ENCODE data around the gene CDKAL1. TPM values are rescaled to one million over a fixed set of nuclear protein-coding genes. Genes with fewer than 3 reads are reported as not detected.

The CDKAL1 gene
- 10 to 100 TPM in 5 of 6 experiments, 1 to 10 TPM in 1; 9.2 to 14.3 (median 11.9) TPM for total RNA-seq (2021; fragmentation: NEBNext Ultra II Directional; extraction: Animal tissue kit (Norgen Biotek cat#: 25700))
- long read RNA-seq, transcript CDKAL1-201 (16 exons, 3,272 nt): major isoform, 9 of 14 reads
- long read RNA-seq, partial matches to known transcripts: 0 of 14 reads
- long read RNA-seq, other reads (novel, unspliced or antisense): 5 of 14 reads

DNA sequence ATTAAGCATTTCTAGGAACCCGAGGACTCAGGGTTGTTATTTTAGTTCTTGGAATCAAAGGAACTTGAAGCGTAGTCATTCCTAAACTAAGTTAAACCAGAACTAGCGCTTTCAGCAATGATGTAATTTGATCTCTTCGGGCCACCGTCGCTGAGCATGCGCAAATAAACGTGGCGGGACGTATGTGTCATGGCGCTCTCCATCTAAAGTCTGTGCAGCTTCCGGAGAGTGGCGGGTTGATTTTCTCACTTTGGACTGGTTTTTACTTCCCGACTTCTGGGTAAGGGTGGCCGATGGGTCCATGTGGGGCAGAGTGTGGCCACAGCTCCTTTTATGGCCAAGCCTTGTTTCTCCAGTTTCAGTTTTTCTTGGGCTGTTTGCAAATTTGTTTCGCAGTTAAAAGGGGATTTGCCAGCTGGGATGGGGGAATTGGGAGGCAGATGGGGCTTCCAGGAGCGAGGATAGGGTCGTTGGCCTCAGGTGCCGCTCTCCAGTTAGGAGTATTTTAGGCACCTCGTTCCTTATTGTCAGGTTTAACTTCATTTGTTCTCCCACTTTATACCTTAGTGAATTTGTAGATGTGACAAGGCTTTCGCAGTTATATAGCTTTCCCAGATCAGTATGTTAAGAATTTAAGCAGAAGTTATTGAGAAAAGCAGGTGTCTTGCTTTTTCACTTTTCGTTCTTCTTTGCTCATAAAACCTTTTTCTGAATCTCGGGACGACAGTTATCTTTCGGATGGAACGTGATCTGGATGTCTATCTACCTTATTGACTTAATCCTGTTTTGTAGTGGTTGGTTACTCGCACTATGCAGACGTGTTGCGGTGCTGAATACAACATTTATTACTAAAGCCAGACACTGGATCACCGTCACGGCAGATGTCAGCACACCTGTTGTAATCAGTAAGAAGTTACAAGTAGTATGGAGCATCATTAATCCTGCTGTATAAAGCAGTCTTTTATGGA, at the start of gene CDKAL1:
Gene CDKAL1, plus strand, starts transcription at position 163 of the 968 bp plus-strand sequence. CDS start 11,894 bp downstream, outside the sequence.
- TF ChIP-seq, protein P1, sequence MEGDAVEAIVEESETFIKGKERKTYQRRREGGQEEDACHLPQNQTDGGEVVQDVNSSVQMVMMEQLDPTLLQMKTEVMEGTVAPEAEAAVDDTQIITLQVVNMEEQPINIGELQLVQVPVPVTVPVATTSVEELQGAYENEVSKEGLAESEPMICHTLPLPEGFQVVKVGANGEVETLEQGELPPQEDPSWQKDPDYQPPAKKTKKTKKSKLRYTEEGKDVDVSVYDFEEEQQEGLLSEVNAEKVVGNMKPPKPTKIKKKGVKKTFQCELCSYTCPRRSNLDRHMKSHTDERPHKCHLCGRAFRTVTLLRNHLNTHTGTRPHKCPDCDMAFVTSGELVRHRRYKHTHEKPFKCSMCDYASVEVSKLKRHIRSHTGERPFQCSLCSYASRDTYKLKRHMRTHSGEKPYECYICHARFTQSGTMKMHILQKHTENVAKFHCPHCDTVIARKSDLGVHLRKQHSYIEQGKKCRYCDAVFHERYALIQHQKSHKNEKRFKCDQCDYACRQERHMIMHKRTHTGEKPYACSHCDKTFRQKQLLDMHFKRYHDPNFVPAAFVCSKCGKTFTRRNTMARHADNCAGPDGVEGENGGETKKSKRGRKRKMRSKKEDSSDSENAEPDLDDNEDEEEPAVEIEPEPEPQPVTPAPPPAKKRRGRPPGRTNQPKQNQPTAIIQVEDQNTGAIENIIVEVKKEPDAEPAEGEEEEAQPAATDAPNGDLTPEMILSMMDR (IDR thresholded peaks at IDR 0.05): no peak
- H3K27me3 Mint-ChIP-seq (ENCODE audit: insufficient read depth): no peaks in the 10 kb centered on the region; the same call in 1 of the 2 replicates
- H3K36me3 Mint-ChIP-seq (ENCODE audit: low read depth): peaks cover 5% of the 10 kb centered on the region; the same call in 1 of the 2 replicates
- peak within 1 kb of the TSS; percentile 99 for H3K4me3 Mint-ChIP-seq
- peak within 1 kb of the TSS; percentile 97 for H3K27ac Mint-ChIP-seq
- H3K9me3 Mint-ChIP-seq: no peaks in the 10 kb centered on the region
- peak; percentile 92 for DNase-seq
- peaks cover 28% of the 10 kb centered on the region for H3K4me1 Mint-ChIP-seq (ENCODE audit: low read depth)

DNA sequence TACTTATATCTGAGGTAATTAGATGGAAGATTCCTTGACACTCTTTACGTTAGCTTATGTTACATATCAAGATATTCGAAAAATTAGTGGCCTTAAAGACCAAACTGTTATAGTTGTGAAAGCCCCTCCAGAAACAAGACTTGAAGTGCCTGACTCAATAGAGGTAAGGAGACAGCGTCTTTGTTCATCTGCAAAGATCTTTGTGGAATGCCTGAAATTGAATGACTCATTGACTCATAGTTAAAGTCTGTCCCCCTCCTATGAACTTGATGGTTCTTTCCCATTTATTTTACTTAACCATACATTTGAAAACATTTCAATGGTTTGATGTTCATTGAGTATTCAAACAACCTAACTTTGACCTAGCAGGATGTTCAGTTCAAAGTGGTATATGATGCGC, 47.6 kb upstream of the CDKAL1 start:
- DNase-seq: no peak
- no peak overlapping the region for H3K4me3 Mint-ChIP-seq
- no peak overlapping the region for H3K27ac Mint-ChIP-seq
- TF ChIP-seq, protein P1 (IDR thresholded peaks at IDR 0.05): no peak
- H3K27me3 Mint-ChIP-seq (ENCODE audit: insufficient read depth): no peaks in the 10 kb centered on the region
- H3K9me3 Mint-ChIP-seq: no peaks in the 10 kb centered on the region
- peaks cover 6% of the 10 kb centered on the region; the same call in 1 of the 2 replicates for H3K4me1 Mint-ChIP-seq (ENCODE audit: low read depth)
- peaks cover 65% of the 10 kb centered on the region for H3K36me3 Mint-ChIP-seq (ENCODE audit: low read depth)

DNA sequence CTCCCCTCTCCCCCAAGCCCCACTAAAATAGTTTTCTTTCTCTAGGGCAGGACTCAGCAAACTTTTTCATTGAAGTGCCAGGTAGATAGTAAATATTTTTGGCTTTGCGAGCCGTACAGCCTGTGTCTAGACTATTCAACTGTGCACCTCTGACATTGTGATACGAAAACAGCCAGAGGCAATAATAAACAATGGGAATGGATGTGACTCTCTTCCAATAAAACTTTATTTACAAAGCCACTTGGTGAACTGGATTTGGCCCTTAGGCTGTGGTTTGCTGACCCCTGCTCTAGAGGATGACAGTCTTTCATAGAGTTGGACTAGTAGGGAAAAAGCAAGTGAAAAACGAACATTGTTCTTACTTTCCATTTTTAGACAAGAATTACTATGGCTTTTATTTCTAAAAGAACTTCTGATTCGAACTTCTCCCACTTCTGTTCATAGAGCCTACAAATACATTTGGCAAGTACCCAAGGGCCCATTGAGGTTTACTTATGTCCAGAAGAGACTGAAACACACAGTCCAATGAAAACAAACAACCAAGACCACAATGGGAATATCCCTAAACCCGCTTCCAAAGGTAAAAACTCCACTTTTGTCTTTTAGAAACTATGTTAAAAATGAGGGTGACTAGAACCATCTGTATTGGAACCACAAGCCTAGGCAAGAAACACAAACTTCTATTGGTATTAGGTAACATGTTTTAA, 46.4 kb upstream of the CDKAL1 start:
- no peak overlapping the region for H3K4me3 Mint-ChIP-seq
- TF ChIP-seq, protein P1 (IDR thresholded peaks at IDR 0.05): no peak
- no peak overlapping the region for H3K27ac Mint-ChIP-seq
- no peaks in the 10 kb centered on the region for H3K27me3 Mint-ChIP-seq (ENCODE audit: insufficient read depth)
- no peak for DNase-seq
- peaks cover 6% of the 10 kb centered on the region; the same call in 1 of the 2 replicates for H3K4me1 Mint-ChIP-seq (ENCODE audit: low read depth)
- H3K36me3 Mint-ChIP-seq (ENCODE audit: low read depth): peaks cover 58% of the 10 kb centered on the region
- no peaks in the 10 kb centered on the region for H3K9me3 Mint-ChIP-seq

DNA sequence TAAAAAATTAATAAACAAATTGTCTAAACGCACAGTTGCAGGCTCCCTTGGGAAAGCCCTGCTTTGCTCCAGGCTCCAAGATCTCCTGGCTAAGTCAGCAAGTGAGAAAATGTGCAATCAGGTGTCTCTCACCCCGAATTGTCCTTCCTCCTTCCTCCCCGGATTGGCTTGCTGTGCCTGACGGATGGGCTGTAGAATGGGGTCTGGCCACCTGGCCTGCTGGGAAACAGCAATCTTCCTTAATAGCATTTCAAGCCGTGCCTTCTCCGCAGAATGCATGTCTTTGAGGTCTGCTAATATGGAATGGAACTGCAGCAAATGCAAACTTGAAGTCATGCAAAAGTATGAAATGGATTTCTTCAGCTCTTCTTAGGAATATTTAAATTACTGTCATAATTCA, 43.7 kb upstream of the CDKAL1 start:
- H3K4me1 Mint-ChIP-seq (ENCODE audit: low read depth): peaks cover 18% of the 10 kb centered on the region
- no peak for DNase-seq
- TF ChIP-seq, protein P1 (IDR thresholded peaks at IDR 0.05): no peak
- no peak overlapping the region for H3K4me3 Mint-ChIP-seq
- no peaks in the 10 kb centered on the region for H3K9me3 Mint-ChIP-seq
- peaks cover 49% of the 10 kb centered on the region for H3K36me3 Mint-ChIP-seq (ENCODE audit: low read depth)
- no peaks in the 10 kb centered on the region for H3K27me3 Mint-ChIP-seq (ENCODE audit: insufficient read depth)
- no peak overlapping the region for H3K27ac Mint-ChIP-seq

DNA sequence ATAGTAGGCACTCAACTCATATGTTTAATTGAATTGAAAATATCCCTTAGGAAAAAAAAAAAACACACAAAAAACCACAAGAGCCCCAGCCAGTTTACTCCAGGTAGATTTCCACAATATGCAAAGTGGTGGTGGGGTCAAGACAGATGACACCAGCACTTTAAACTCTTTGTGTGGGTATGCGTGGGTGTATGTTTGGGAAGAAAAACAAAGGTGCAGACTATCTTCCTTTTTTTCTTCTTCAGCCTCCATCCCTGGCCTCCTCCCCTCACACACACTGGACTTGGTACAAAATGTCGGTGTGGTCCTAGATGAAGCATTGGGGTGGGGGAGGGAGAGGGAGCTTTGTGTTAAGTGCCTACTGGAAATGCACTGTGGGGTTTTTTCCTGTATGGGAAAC, 42.2 kb upstream of the CDKAL1 start:
- Mint-ChIP-seq H3K27me3 (ENCODE audit: insufficient read depth) (no peaks in the 10 kb centered on the region), H3K4me3 (no peak overlapping the region), H3K27ac (no peak overlapping the region), H3K36me3 (ENCODE audit: low read depth) (peaks cover 40% of the 10 kb centered on the region), H3K9me3 (no peaks in the 10 kb centered on the region), H3K4me1 (ENCODE audit: low read depth) (peaks cover 17% of the 10 kb centered on the region)
- DNase-seq: no peak
- TF ChIP-seq, protein P1 (IDR thresholded peaks at IDR 0.05): no peak
